H1 (cell line): ENCODE measurements around the gene HEATR5A.

Experiments used
- BCL11A ChIP-seq, 2 experiments: IDR thresholded peaks; one replicate each; pipeline ENCODE4 v1.6.1; 2011; ENCODE audit warnings: low read depth in 2 of 2, low read length in 2 of 2, mild to moderate bottlenecking in 2 of 2
- CBX5 ChIP-seq: fragments of 300-800, 300-1000 bp; sonication (generic); IDR thresholded peaks from 2 replicates; pipeline ENCODE4 v1.7.1; 2016; ENCODE audit warnings: antibody characterized with exemption, low read length, low read depth
- CHD2 ChIP-seq: IDR thresholded peaks from 2 replicates; pipeline ENCODE4 v1.6.1; 2012; ENCODE audit warnings: low read length, improper control_type of control experiment
- EP300 ChIP-seq, 2 experiments: IDR thresholded peaks; 1 replicate in 1 of 2; 2 replicates in 1 of 2; pipeline ENCODE4 v1.6.1; 2011 to 2012; ENCODE audit warnings: low read depth in 2 of 2, low read length in 2 of 2, mild to moderate bottlenecking in 2 of 2, borderline replicate concordance in 1 of 2, inconsistent platforms in 1 of 2, moderate library complexity in 1 of 2
- MAX ChIP-seq: IDR thresholded peaks from 2 replicates; pipeline ENCODE4 v1.6.1; 2012; ENCODE audit warnings: inconsistent platforms
- POLR2A ChIP-seq, 2 experiments: IDR thresholded peaks; 1 replicate in 1 of 2; 2 replicates in 1 of 2; pipeline ENCODE4 v1.6.1; 2011; ENCODE audit warnings: low read depth in 2 of 2, low read length in 2 of 2, mild to moderate bottlenecking in 2 of 2; ENCODE audit errors: control extremely low read depth in 1 of 2
- POLR2AphosphoS5 ChIP-seq: IDR thresholded peaks from 2 replicates; pipeline ENCODE4 v1.6.1; 2011; ENCODE audit warnings: low read depth, low read length
- SIN3A ChIP-seq, 2 experiments: IDR thresholded peaks in 1 of 2; conservative IDR thresholded peaks in 1 of 2; 2 replicates each; pipeline ENCODE4 v1.6.1; 2011 to 2012; ENCODE audit warnings: low read length in 2 of 2, improper control_type of control experiment in 1 of 2, low read depth in 1 of 2, mild to moderate bottlenecking in 1 of 2
- SP1 ChIP-seq: IDR thresholded peaks from 2 replicates; pipeline ENCODE4 v1.6.1; 2011; ENCODE audit warnings: low read depth, low read length
- TBP ChIP-seq: IDR thresholded peaks from 2 replicates; pipeline ENCODE4 v1.6.1; 2011; ENCODE audit warnings: low read depth, low read length, improper control_type of control experiment
- YY1 ChIP-seq: IDR thresholded peaks from 2 replicates; pipeline ENCODE4 v1.6.1; 2011; ENCODE audit warnings: low read depth, mild to moderate bottlenecking, low read length
- ZNF274 ChIP-seq: IDR thresholded peaks from 2 replicates; pipeline ENCODE4 v1.7.0; 2012; ENCODE audit warnings: low read length, borderline replicate concordance; ENCODE audit errors: extremely low read depth
- TF ChIP-seq, protein P1 (sequence below), 3 experiments: IDR thresholded peaks; 1 replicate in 2 of 3; 2 replicates in 1 of 3; pipeline versions ENCODE4 v1.5.1 to v1.6.1; 2011; ENCODE audit warnings: low read length in 3 of 3, mild to moderate bottlenecking in 3 of 3, inconsistent platforms in 2 of 3, low read depth in 1 of 3, moderate library complexity in 1 of 3; ENCODE audit not compliant: insufficient read depth in 1 of 3; ENCODE audit errors: control extremely low read depth in 1 of 3

- TF ChIP-seq CHD2 (no peak), TBP (no peak), POLR2A (IDR thresholded peaks at IDR 0.05; ENCODE audit: control extremely low read depth in 1 of 2, low read depth in 2 of 2, low read length in 2 of 2) (no peak), EP300 (IDR thresholded peaks at IDR 0.05; ENCODE audit: borderline replicate concordance in 1 of 2, low read depth in 2 of 2, low read length in 2 of 2) (no peak), BCL11A (IDR thresholded peaks at IDR 0.05; ENCODE audit: low read depth in 2 of 2, low read length in 2 of 2) (no peak), ZNF274 (no peak), MAX (no peak), POLR2AphosphoS5 (no peak), SIN3A (conservative IDR thresholded peaks at IDR 0.05 in 1 of 2, IDR thresholded peaks at IDR 0.05 in 1 of 2; ENCODE audit: low read depth in 1 of 2, low read length in 2 of 2) (no peak), CBX5 (no peak), SP1 (no peak), YY1 (no peak)
- TF ChIP-seq, protein P1, sequence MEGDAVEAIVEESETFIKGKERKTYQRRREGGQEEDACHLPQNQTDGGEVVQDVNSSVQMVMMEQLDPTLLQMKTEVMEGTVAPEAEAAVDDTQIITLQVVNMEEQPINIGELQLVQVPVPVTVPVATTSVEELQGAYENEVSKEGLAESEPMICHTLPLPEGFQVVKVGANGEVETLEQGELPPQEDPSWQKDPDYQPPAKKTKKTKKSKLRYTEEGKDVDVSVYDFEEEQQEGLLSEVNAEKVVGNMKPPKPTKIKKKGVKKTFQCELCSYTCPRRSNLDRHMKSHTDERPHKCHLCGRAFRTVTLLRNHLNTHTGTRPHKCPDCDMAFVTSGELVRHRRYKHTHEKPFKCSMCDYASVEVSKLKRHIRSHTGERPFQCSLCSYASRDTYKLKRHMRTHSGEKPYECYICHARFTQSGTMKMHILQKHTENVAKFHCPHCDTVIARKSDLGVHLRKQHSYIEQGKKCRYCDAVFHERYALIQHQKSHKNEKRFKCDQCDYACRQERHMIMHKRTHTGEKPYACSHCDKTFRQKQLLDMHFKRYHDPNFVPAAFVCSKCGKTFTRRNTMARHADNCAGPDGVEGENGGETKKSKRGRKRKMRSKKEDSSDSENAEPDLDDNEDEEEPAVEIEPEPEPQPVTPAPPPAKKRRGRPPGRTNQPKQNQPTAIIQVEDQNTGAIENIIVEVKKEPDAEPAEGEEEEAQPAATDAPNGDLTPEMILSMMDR (IDR thresholded peaks at IDR 0.05; ENCODE audit: control extremely low read depth in 1 of 3, insufficient read depth in 1 of 3, low read depth in 1 of 3, low read length in 3 of 3), result no peak
These were observed 14.9 kb upstream of the HEATR5A start for GRCh38 chr14:31435276-31435675.
